GM19025 (cell line): Measurements from ENCODE around the gene TMCC1.
A peak's percentile ranks its signal among the peaks of the same experiment; 100 is the strongest.
"Not testable (repeated sequence)": the region's sequence is repeated elsewhere in the genome, so short reads cannot be mapped to it uniquely, and the experiment has no call there.

Source experiments
- ATAC-seq: cut with Tn5 transposase; IDR thresholded peaks from one replicate; pipeline ENCODE4 v1.9.1; 2021; ENCODE audit warnings: mild to moderate bottlenecking, low read depth, moderate library complexity; ENCODE audit not compliant: unreplicated experiment

Gene TMCC1

DNA sequence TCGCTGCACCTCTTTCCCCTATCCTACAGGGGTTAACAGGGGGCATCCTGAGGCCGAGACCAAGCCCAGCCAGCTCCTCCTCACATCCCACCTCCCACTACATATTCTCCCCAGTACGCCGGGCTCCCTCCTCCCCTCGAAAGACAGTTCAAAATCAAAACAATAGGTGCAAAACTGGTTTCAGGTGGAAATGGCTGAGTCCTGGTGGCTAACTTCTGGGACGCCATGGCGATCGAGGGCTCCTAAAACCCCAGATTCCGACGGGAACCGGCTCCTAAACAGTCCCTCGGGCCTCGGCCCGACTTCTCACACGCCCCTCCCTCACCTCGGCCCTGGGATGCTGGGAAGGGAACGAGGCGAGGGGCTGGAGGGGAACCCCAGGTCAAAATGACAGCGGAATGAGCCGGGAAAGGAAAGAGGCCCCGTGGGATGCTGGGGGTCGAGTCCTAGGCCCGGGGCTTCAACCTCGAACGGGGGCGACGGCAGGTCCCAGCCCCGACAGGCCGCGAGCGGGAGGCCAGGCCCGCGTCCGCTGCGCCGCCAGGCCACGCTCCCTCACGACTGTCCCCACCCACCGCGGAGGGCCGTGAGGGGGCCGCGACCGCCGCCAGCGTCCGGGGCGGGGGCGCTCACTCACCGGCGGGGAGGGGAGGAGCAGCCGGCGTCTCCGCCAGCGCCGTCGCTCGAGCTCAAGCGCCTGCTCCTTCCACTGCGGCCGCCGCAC lies 492 bp downstream of the TMCC1 start:
- peak; percentile 70 for ATAC-seq

DNA sequence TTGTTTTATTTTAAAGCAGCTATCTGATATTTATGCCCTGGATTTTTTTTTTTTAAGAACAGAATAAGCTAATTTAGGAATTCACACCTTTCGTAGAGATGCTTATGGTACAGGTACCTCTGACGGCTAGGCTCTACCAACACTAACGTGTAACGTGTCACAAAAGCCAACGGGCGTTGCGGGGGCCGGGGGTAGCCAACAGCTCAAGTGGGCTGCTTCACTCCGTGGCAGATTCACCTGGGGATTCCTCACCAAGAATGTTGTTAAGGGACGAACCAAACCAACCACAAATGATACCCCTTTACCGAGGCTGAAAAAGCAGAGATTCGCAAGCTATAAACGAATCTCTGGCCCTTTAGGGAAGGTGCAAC lies 1.0 kb downstream of the TMCC1 start:
- no peak for ATAC-seq

GRCh38 chr3:129890891-129891290 lies 2.6 kb downstream of the TMCC1 start:
- no peak for ATAC-seq

- ATAC-seq, result no peak
Measured at GRCh38 chr3:129890125-129890524, 3.4 kb downstream of the TMCC1 start.

GRCh38 chr3:129888771-129889170 lies 4.7 kb downstream of the TMCC1 start:
- no peak for ATAC-seq

GRCh38 chr3:129881261-129881660 lies 12.2 kb downstream of the TMCC1 start:
- ATAC-seq, result no peak

DNA sequence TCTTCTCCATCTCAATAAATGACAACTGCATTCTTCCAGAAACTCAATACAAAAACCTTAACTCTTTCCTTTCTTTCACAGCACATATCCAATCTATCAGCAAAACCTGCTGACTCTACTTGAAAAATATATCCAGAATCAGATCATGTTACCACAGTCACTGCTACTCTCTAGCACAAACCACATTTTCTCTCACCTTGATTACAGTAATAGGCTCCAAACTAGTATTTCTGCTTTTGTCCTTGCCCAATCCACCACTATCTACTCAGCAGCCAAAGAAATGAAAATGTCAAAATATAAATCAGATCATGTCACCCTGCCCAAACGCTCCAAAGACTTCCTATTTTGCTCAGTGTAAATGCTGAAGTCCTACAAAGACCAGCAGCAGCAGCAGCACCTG lies 15.2 kb downstream of the TMCC1 start:
- ATAC-seq, result no peak

- not testable (repeated sequence) for ATAC-seq
Measured at GRCh38 chr3:129874479-129874878, 19.0 kb downstream of the TMCC1 start.

- ATAC-seq, result no peak
Measured at GRCh38 chr3:129868912-129869311, 24.6 kb downstream of the TMCC1 start.

DNA sequence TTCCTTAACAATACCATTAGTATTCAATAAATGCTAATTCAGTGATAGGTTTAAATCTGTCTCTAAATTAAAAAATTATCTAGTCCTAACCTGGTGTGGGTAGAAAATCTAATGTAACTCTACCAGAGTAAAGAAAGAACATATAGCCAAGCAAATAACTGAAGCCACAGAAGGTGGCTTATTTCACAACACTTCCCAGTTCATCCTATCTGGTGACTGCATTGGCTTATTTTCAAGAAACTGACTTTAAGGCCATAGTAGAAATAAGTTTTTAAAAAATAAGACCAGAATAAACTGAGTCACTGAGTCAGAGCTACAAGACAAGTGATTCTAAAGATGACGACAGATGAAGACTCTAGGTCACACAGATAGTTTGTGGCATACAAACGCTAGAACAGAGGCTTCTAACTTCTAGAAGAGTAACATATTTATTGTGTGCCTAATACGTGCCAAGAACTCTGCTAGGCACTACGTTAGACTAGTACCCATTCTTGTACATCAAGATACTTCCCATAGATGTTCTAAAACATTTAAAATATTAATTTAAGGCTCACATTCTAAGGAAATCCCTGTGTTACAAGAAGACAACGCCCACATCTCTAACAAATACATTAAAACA lies 25.9 kb downstream of the TMCC1 start:
- no peak for ATAC-seq

DNA sequence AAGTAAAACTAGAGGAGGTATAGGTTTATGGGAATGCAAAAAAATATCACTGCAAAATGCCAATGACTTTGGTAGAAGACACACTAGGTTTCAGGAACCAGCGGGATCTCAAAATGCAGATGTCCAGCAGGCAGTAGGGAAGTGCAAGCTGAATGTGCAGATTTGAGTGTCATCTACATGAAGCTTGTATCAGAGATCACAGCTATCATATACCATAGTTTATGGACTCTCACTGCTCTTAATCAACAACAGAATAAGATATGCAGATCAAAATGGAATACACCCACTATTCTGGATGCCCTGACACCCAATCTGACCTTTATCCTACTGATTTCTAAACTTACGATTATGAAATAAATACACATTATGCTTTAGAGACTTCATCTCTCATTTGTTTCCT lies 27.7 kb downstream of the TMCC1 start:
- no peak for ATAC-seq

GRCh38 chr3:129864519-129864918 lies 29.0 kb downstream of the TMCC1 start:
- no peak for ATAC-seq

GRCh38 chr3:129859272-129859671 lies 34.2 kb downstream of the TMCC1 start:
- ATAC-seq, result no peak

DNA sequence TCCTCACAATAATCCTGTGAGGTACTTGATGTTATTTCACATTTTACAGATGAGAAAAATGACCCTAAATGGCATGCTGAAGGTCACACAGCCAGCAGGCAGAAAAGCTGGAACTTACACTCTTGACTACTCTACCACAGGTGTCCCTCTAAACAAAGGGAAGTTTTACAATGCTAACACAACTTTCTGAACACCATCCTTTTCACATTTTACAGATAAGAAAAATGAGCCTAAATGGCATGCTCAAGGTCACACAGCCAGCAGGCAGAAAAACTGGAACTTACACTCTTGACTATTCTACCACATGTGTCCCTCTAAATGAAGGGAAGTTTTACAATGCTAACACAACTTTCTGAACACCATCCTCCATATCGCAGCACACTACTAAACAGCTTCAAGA lies 35.6 kb downstream of the TMCC1 start:
- no peak for ATAC-seq

GRCh38 chr3:129856790-129857189 lies 36.7 kb downstream of the TMCC1 start:
- ATAC-seq, result not testable (repeated sequence)

GRCh38 chr3:129855832-129856419 lies 37.6 kb downstream of the TMCC1 start:
- no peak for ATAC-seq

- no peak for ATAC-seq
Measured at GRCh38 chr3:129855170-129855831, 38.2 kb downstream of the TMCC1 start.

- ATAC-seq, result no peak
Measured at GRCh38 chr3:129854460-129854859, 39.1 kb downstream of the TMCC1 start.

- no peak for ATAC-seq
Measured at GRCh38 chr3:129845956-129846355, 47.6 kb downstream of the TMCC1 start.

- ATAC-seq, result no peak
Measured at GRCh38 chr3:129840707-129841360, 52.7 kb downstream of the TMCC1 start.

- no peak for ATAC-seq
Measured at GRCh38 chr3:129838086-129838485, 55.4 kb downstream of the TMCC1 start.
